AG09319 (cell line): ENCODE measurements around the gene ZAR1.
"Not testable (repeated sequence)": the region's sequence is repeated elsewhere in the genome, so short reads cannot be mapped to it uniquely, and the experiment has no call there.

ENCODE experiments used
- DNase-seq: peaks from one replicate; pipeline ENCODE4 v3.0.0-alpha.2; 2010; ENCODE audit warnings: low read depth; ENCODE audit errors: extremely low read depth
- TF ChIP-seq, protein P1 (sequence below): IDR thresholded peaks from 2 replicates; pipeline ENCODE4 v1.5.1; 2011; ENCODE audit warnings: low read depth, mild to moderate bottlenecking, inconsistent platforms, low read length, moderate library complexity

ZAR1 gene, protein sequence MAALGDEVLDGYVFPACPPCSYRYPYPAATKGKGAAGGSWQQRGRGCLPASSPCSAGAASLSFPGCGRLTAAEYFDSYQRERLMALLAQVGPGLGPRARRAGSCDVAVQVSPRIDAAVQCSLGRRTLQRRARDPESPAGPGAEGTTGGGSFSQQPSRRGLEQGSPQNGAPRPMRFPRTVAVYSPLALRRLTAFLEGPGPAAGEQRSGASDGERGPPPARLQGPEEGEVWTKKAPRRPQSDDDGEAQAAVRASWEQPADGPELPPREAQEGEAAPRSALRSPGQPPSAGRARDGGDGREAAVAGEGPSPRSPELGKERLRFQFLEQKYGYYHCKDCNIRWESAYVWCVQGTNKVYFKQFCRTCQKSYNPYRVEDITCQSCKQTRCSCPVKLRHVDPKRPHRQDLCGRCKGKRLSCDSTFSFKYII

DNA sequence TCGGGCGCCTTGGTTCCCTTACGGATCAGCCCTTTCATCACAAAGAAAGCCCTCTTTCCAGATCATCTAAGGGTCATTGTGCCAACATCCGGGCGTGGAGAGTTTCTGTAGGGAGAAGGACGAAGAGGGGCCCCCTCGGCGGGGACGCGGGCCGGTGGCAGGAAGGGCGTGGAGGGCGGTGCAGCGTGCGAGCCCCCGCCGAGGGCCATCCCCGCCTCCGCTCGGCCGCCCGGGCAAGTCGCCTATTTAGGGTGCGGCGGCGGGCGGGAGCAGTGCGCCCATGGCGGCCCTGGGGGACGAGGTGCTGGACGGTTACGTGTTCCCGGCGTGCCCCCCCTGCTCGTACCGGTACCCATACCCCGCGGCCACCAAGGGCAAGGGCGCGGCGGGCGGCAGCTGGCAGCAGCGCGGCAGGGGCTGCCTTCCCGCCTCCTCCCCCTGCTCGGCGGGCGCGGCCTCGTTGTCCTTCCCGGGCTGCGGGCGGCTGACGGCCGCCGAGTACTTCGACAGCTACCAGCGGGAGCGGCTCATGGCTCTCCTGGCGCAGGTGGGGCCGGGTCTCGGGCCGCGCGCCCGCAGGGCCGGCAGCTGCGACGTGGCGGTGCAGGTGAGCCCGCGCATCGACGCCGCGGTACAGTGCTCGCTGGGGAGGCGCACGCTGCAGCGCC is at the start of gene ZAR1:
Gene ZAR1, plus strand, starts transcription at position 241 of the 668 bp plus-strand sequence. Its CDS starts 40 bp downstream, at position 281.
- TF ChIP-seq, protein P1, sequence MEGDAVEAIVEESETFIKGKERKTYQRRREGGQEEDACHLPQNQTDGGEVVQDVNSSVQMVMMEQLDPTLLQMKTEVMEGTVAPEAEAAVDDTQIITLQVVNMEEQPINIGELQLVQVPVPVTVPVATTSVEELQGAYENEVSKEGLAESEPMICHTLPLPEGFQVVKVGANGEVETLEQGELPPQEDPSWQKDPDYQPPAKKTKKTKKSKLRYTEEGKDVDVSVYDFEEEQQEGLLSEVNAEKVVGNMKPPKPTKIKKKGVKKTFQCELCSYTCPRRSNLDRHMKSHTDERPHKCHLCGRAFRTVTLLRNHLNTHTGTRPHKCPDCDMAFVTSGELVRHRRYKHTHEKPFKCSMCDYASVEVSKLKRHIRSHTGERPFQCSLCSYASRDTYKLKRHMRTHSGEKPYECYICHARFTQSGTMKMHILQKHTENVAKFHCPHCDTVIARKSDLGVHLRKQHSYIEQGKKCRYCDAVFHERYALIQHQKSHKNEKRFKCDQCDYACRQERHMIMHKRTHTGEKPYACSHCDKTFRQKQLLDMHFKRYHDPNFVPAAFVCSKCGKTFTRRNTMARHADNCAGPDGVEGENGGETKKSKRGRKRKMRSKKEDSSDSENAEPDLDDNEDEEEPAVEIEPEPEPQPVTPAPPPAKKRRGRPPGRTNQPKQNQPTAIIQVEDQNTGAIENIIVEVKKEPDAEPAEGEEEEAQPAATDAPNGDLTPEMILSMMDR: no peak
- no peak for DNase-seq

DNA sequence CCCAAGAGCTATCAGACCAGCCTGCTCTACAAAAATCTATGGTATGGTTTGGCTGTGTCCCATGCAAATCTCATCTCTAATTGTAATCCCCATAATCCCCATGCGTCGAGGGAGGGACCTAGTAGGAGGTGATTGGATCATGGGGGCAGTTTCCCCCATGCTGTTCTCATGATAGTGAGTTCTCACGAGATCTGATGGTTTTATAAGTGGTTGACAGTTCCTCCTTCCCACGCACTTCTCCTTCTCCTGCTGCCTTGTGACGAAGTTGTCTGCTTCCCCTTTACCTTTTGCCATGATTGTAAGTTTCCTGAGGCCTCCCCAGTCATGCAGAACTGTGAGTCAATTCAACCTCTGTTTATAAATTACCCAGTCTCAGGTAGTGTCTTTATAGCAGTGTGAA is 49.1 kb upstream of the ZAR1 start:
- not testable (repeated sequence) for DNase-seq

DNA sequence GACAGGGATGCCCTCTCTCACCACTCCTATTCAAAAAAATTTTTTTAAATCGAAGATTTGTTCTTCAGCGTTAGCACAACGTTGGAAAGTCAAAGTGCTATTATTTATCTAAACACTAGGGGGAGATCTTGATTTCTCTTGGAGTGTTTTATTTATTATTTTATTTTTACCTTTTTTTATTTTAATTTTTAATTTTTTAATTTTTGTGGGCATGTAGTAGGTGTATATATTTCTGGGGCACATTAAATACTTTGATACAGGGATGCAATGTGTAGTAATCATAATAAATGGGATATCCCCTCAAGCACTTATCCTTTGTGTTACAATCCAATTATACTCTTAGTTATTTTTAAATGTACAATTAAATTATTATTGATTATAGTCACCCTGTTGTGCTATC is 44.3 kb upstream of the ZAR1 start:
- no peak for DNase-seq
- TF ChIP-seq, protein P1: peak; percentile 43

DNA sequence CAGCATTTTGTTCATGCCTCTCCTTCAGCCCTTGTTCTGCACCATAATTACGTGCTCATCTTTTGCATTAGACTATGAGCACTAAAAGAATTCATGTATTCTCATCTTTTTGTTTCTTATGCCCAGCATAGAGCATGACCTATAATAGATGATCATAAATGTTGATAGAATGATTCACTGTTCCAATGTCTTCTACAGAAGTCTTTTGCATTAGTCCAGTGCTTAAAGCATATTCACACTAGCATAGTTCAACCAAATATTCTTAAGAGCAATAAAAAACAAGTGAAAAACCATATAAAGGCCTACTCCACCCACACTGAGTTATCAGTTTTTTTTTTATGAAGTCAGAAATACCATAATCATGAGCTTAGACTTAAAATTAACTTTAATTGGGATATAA is 43.4 kb upstream of the ZAR1 start:
- TF ChIP-seq, protein P1: no peak
- DNase-seq: no peak

DNA sequence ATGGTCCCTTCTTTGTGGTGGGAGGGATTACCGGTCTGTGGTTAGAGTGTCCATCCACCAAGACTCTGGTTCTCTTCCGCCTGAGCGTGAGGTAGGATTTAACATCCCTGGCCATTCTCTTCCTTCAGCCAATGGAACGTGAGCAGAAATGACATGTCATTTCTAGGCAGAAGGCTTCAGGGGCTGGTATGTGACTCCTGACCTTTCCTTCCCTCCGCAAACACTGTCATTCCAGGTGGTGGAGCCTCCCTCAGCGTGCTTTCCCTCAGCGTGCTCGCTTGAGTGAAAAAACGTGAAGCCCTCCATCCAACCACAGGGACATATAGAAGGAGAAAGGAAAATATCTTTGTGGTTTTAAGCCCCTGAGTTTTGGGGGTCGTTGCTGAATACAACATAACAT is 40.9 kb upstream of the ZAR1 start:
- TF ChIP-seq, protein P1: no peak
- no peak for DNase-seq

DNA sequence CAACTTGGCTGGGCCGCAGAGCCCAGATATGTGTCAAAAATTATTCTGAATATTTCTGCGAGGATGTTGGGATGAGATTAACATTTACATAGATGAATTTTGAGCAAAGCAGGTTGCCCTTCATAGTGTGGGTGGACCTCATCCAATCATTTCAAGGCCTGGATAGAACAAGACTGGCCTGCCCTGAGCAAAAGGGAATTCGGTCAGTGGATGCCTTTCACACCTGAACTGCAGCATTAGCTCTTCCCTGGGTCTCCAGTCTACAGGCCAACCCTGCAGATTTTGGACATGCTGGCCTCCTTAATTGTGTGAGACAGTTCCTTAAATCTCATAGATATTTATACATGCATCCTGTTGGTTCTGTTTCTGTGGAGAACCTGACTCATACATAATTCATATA is 39.3 kb upstream of the ZAR1 start:
- TF ChIP-seq, protein P1: no peak
- no peak for DNase-seq

DNA sequence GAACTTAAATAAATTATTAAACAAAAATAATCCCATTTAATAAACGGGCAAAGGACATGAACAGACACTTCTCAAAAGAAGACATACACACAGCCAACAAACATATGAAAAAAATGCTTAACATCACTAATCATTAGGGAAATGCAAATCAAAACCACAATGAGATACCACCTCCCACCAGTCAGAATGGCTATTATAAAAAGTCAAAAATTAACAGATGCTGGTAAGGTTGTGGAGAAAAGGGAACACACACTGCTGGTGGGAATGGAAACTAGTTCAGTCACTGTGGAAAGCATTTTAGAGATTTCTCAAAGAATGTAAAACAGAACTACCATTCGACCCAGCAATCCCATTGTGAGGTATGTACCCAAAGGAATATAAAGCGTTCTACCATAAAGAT is 38.4 kb upstream of the ZAR1 start:
- not testable (repeated sequence) for DNase-seq

DNA sequence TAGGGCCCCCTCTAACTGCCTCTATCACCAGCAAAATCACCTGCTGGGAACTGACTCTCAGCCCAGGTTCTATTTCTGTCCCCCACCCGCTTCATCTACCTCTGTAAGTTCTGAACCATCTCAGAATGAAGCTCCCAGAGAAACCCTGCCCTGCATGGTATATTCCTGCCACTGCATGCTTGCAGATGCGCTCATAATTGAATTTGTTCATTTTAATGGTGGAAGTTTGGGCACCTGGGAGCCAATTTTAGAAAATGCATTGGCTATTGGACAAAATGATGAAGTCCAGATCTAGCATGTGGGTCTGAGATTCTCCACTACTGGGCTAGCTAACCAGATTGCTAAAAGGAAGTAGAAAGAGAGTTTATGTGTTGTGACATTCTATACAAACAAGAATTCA is 35.5 kb upstream of the ZAR1 start:
- TF ChIP-seq, protein P1: no peak
- no peak for DNase-seq
